ENCODE data around the gene GLIS1.

GLIS1 gene

DNA sequence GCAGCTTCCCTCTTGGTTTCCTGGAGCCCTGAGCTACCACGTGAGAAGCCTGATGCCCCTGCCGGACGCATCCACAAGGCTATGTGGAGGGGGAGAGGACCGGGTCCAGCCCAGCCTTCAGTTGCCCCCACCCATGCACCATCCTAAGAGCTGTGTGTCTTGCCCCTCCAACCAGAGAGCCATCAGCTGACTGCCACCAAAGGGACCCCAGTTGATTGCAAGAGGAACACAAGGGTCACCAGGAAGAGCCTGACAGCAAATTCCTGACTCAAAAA, 81.5 kb downstream of the GLIS1 start:
- DNase-seq (ENCODE audit: low read depth) = no peak
- TF ChIP-seq, protein P1, sequence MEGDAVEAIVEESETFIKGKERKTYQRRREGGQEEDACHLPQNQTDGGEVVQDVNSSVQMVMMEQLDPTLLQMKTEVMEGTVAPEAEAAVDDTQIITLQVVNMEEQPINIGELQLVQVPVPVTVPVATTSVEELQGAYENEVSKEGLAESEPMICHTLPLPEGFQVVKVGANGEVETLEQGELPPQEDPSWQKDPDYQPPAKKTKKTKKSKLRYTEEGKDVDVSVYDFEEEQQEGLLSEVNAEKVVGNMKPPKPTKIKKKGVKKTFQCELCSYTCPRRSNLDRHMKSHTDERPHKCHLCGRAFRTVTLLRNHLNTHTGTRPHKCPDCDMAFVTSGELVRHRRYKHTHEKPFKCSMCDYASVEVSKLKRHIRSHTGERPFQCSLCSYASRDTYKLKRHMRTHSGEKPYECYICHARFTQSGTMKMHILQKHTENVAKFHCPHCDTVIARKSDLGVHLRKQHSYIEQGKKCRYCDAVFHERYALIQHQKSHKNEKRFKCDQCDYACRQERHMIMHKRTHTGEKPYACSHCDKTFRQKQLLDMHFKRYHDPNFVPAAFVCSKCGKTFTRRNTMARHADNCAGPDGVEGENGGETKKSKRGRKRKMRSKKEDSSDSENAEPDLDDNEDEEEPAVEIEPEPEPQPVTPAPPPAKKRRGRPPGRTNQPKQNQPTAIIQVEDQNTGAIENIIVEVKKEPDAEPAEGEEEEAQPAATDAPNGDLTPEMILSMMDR (IDR thresholded peaks at IDR 0.05; ENCODE audit: low read depth, low read length, missing control alignments) = no peak

DNA sequence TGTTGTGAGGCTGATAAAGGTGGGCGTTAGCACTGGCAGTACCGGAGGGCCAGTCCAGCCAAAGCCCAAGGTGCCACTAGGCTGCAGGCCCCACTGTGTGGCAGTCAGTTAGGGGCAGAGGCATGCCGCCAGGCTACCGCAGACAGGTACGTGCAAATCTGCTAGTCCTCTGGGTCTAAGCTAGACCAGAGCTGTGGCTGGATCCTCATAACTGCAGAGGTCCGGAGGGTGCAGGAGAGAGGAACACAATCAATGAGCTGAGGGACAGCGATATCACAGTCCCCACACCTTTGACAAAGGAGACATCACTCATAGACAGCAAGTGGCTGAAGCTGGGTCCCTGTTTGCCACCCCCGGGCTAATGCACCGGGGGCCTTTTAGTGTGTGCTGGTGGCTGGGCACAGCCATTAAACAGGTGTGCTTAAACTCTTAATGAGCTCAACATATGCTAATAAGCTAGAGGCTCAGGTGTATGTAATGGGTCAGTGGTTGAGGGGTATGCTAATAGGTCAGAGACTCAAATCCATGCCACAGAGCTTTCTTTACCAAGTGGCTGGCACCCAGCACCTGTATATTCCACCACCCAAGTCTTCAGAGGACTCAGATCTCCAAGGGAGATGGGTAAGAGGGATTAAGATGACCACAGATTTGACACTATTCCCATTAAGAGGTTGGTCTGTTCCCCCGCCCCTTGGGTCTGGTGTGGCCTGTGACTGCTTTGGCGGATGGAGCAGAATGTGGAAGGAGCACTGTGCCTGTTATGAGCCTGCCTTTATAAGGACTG, 82.0 kb downstream of the GLIS1 start:
- no peak for DNase-seq (ENCODE audit: low read depth)
- H3K4me3 ChIP-seq (ENCODE audit: low read depth, low read length) = no peak overlapping the region

More for the DNA sequence above, 81.5 kb downstream of the GLIS1 start:
- no peak overlapping the region for H3K4me3 ChIP-seq (ENCODE audit: low read depth, low read length)

DNA sequence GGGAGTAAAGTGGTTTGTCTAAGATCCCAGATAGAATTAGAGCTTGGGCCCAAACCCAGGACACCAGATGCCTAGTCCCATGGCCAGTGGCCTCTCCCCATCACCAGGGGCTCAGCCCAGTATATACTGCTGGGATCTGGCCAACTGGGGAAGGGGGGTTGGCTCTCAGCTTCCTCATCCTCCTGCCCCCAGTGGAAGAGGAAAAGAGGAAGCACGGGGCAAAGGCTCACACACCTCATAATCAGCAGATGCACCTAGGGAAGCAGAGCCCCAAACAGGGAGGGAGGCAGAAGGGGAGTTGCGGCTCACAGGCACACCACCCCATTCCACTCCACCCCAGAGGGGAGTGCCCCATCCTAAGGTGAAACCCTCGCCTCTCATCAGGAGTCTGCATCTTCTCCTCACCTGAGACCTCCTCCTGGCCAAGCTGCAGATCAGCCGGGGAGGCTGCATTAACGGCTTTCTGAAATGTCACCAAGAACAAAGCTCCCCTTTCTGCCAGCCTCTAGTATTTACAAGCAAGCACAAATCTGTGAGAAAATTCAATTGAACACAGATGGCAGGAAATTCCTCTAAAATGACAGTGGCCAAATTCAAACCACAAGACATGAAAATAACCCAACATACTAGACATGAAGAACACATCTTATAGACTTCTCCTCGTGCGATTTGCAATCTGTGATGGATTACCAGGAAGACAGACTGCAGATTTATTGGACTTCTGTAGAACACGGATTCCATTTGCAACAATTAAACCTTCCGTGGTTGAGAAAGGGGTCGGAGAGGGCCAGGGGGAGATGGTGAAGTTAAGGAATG, 82.8 kb downstream of the GLIS1 start:
- DNase-seq (ENCODE audit: low read depth) = no peak
- H3K4me3 ChIP-seq (ENCODE audit: low read depth, low read length) = no peak overlapping the region
- TF ChIP-seq, protein P1 (IDR thresholded peaks at IDR 0.05; ENCODE audit: low read depth, low read length, missing control alignments) = no peak

More for the DNA sequence above, 82.0 kb downstream of the GLIS1 start:
- TF ChIP-seq, protein P1 (IDR thresholded peaks at IDR 0.05; ENCODE audit: low read depth, low read length, missing control alignments) = no peak

DNA sequence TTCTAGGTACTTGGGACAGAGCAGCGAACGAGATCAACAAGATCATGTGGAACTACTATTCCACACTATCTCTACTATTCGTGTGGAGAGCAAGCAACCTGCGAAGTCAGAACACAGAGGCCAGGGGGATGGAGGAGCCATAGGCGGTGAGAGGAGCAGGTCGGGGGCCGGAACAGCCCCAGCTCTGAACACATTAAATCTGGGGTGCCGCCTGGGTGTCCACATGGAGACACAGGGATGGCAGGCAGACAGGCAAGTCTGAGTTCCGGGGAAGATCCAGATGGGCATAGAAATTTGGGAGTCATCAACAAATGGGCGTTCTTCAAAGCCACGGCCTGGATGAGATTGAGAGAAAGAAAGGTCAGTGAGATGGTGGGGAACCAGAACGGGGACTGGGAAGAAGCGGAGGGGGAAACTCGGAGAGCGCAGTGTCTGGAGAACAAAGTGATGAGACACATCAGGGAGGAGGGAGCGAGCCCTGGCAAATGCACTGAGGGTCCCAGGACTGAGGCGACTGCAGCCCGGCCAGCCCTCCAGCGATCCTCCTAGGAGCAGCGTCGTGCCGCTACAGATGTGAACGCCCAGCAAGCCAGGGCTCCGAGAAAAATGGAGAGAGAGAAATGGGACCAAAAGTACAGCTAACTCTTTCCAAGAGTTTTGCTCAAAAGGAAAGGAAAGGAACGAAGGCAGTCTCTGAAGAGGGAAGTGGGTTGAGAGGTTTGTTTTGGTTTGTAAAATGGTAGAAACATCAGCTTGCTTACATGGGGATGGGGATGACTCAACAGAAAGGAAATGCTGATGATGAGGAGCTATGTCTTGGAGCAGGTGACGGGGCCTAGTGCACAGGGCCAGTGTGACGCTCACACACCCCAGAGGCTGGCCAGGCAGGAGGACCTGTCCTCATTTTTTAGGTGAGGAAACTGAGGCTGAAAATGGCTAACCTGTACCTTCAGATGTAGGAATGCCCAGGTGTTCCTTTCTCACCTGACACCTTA, 84.5 kb downstream of the GLIS1 start:
- no peak overlapping the region for H3K4me3 ChIP-seq (ENCODE audit: low read depth, low read length)
- TF ChIP-seq, protein P1 (IDR thresholded peaks at IDR 0.05; ENCODE audit: low read depth, low read length, missing control alignments) = no peak
- no peak for DNase-seq (ENCODE audit: low read depth)

DNA sequence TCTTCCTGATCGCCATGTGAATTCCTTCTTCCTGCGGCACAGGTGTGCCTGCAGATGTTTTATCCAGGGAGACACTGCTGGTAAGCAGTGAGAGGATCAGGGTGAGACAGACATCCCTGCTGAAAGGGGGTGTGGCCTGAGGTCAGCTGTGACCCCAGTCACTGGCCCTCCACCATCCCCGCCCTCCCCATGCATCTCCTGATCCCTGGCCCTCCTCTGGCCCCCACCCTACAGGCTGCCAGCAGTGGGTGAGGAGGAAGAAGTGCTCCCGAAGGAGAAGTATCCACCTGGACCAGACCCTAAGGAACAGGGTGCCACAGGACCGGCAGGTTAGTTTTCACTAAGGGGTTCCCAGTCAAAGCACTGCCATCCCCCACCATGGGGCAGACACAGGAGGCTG, 85.3 kb downstream of the GLIS1 start:
- TF ChIP-seq, protein P1 (IDR thresholded peaks at IDR 0.05; ENCODE audit: low read depth, low read length, missing control alignments) = no peak
- no peak overlapping the region for H3K4me3 ChIP-seq (ENCODE audit: low read depth, low read length)
- no peak for DNase-seq (ENCODE audit: low read depth)

DNA sequence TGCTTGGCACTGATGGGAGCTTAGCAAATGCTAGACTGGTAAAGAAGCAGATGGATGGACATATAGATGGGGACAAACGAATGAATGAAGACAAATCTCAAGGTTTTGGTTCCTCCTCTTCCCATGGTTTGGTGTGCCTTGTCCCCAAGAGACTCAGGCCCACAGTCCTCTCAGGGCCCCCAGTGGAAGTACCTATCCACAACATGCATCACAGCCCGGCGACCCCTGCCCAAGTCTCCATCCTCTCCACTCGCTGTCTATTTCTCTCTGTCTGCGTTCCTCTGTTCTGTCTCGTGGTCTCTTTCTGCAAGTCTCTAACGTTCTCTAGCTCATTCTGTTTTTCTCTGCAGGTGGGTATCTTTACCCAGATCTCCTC, 85.8 kb downstream of the GLIS1 start:
- H3K4me3 ChIP-seq (ENCODE audit: low read depth, low read length) = no peak overlapping the region
- TF ChIP-seq, protein P1 (IDR thresholded peaks at IDR 0.05; ENCODE audit: low read depth, low read length, missing control alignments) = no peak
- no peak for DNase-seq (ENCODE audit: low read depth)
